Activated CD4-positive, CD25-positive, alpha-beta regulatory T cell treated with anti-CD3 and anti-CD28 coated beads, Interleukin-2, amount 50 U/mL, for 24 hours (primary cell): ENCODE results near the gene RASSF5.
"Not testable (repeated sequence)": the region's sequence is repeated elsewhere in the genome, so short reads cannot be mapped to it uniquely, and the experiment has no call there.

ENCODE experiments used
- ATAC-seq, 2 donors: fragments of 150-1000 bp; cut with Tn5 transposase; one replicate each; pipeline ENCODE4 v1.10.0; 2021; ENCODE audit warnings: mild to moderate bottlenecking in 1 of 2, moderate library complexity in 1 of 2

RASSF5 gene

GRCh38 chr1:206573319-206573718 is 66.0 kb downstream of the RASSF5 start:
- ATAC-seq: no peak

- ATAC-seq: no peak
Measured at GRCh38 chr1:206573762-206574161, 66.4 kb downstream of the RASSF5 start.

- peak; percentile 12 to 14 for ATAC-seq
Measured at GRCh38 chr1:206575165-206575893, 68.0 kb downstream of the RASSF5 start.

GRCh38 chr1:206575894-206576737 is 68.8 kb downstream of the RASSF5 start:
- no peak for ATAC-seq

- ATAC-seq: no peak
Measured at GRCh38 chr1:206577626-206578025, 70.3 kb downstream of the RASSF5 start.

- peak; percentile 73 to 77 for ATAC-seq
Measured at GRCh38 chr1:206578068-206578977, 71.0 kb downstream of the RASSF5 start.

GRCh38 chr1:206578978-206579374 is 71.6 kb downstream of the RASSF5 start:
- ATAC-seq: no peak

- peak; percentile 54 to 55 for ATAC-seq
Measured at GRCh38 chr1:206579747-206580437, 72.6 kb downstream of the RASSF5 start.

- ATAC-seq: no peak
Measured at GRCh38 chr1:206580438-206581113, 73.2 kb downstream of the RASSF5 start.

GRCh38 chr1:206581114-206581497 is 73.8 kb downstream of the RASSF5 start:
- not testable (repeated sequence) for ATAC-seq

GRCh38 chr1:206581571-206581981 is 74.2 kb downstream of the RASSF5 start:
- ATAC-seq: peak in 1 of 2 donors; percentile 5

GRCh38 chr1:206582537-206582936 is 75.2 kb downstream of the RASSF5 start:
- ATAC-seq: no peak

GRCh38 chr1:206582971-206583706 is 75.8 kb downstream of the RASSF5 start:
- no peak for ATAC-seq

GRCh38 chr1:206583707-206584648 is 76.6 kb downstream of the RASSF5 start:
- ATAC-seq: peak; percentile 36 to 41

- no peak for ATAC-seq
Measured at GRCh38 chr1:206584683-206585082, 77.4 kb downstream of the RASSF5 start.

- no peak for ATAC-seq
Measured at GRCh38 chr1:206586501-206587445, 79.4 kb downstream of the RASSF5 start.

GRCh38 chr1:206587904-206588303 is 80.6 kb downstream of the RASSF5 start:
- ATAC-seq: no peak

GRCh38 chr1:206588492-206588891 is 81.2 kb downstream of the RASSF5 start:
- no peak for ATAC-seq
